Lung (tissue), 12 donors: ENCODE results near the gene ALS2CL. TPM values are rescaled to one million over a fixed set of nuclear protein-coding genes. Genes with fewer than 3 reads are reported as not detected.
A peak's percentile ranks its signal among the peaks of the same experiment; 100 is the strongest.

Source experiments
- ATAC-seq: fragments of 200-7000 bp; cut with Tn5 transposase; one replicate; pipeline ENCODE4 v1.9.1; 2020; ENCODE audit warnings: moderate number of reproducible peaks; ENCODE audit not compliant: insufficient read depth, low FRiP score
- DNase-seq, 3 donors: peaks; one replicate each; pipeline ENCODE4 v3.0.0-alpha.2; 2013 to 2017
- H3K27ac ChIP-seq, 2 donors: one replicate each; pipeline ENCODE4 v1.5.1; 2013; ENCODE audit warnings: mild to moderate bottlenecking in 2 of 2, moderate library complexity in 2 of 2, control low read depth in 1 of 2, inconsistent platforms in 1 of 2, low read depth in 1 of 2, low read length in 1 of 2
- H3K27me3 ChIP-seq, 3 donors: one replicate each; pipeline ENCODE4 v1.5.1; 2013; ENCODE audit warnings: low read length in 2 of 3; ENCODE audit not compliant: control insufficient read depth in 3 of 3, insufficient read depth in 3 of 3
- H3K36me3 ChIP-seq, 4 donors: one replicate each; pipeline ENCODE4 v1.5.1; 2013; ENCODE audit warnings: low read length in 4 of 4, mild to moderate bottlenecking in 1 of 4, moderate library complexity in 1 of 4; ENCODE audit not compliant: control insufficient read depth in 4 of 4, insufficient read depth in 4 of 4
- H3K4me1 ChIP-seq, 5 donors: one replicate each; pipeline ENCODE4 v1.5.1; 2013; ENCODE audit warnings: low read length in 5 of 5, mild to moderate bottlenecking in 2 of 5, moderate library complexity in 1 of 5; ENCODE audit not compliant: control insufficient read depth in 5 of 5, insufficient read depth in 5 of 5
- H3K4me3 ChIP-seq: one replicate; pipeline ENCODE4 v1.5.1; 2013; ENCODE audit warnings: mild to moderate bottlenecking, control low read depth, moderate library complexity
- H3K9ac ChIP-seq, 2 donors: one replicate each; pipeline ENCODE4 v1.5.1; 2013; ENCODE audit warnings: low read length in 2 of 2, control low read depth in 1 of 2; ENCODE audit not compliant: insufficient read depth in 1 of 2
- H3K9me3 ChIP-seq, 4 donors: one replicate each; pipeline ENCODE4 v1.5.1; 2013; ENCODE audit warnings: low read length in 3 of 4, mild to moderate bottlenecking in 1 of 4, moderate library complexity in 1 of 4; ENCODE audit not compliant: control insufficient read depth in 4 of 4, insufficient read depth in 3 of 4
- WGBS, 2 donors: extraction: QIAGEN DNeasy Blood & Tissue Kit; methylation state at CpG; one replicate each; pipeline ENCODE4 v1.1.7; 2013; 5-methylcytosine and 5-hydroxymethylcytosine counted together
- polyA plus RNA-seq, 2 donors: library from polyadenylated mRNA; stranded (reverse); fragments of 200-250 nt; gene quantifications; one replicate each; pipeline ENCODE4 v1.2.1, GENCODE V29; 2013
- total RNA-seq, 2 donors: library from RNA; depleted of rRNA in 1 of 2; stranded (reverse); fragments of >200 nt in 1 of 2; gene quantifications; one replicate each; pipeline ENCODE4 v1.2.1, GENCODE V29; 2014 to 2021
- TF ChIP-seq, protein P1 (sequence below): IDR thresholded peaks from 2 replicates; pipeline ENCODE4 v1.5.1; 2012; ENCODE audit warnings: mild to moderate bottlenecking; ENCODE audit errors: control extremely low read depth, extremely low read depth
- donor health status: control.
- donor health status: control.
- donor health status: Bipolar disorder and iron deficiency.
- donor health status: healthy.
- donor health status: DM: yes; HTN: yes; CAD: no.

ALS2CL gene
- total and polyA plus RNA-seq, 4 donors, result 23.6 to 58.5 (median 48.9) TPM

DNA sequence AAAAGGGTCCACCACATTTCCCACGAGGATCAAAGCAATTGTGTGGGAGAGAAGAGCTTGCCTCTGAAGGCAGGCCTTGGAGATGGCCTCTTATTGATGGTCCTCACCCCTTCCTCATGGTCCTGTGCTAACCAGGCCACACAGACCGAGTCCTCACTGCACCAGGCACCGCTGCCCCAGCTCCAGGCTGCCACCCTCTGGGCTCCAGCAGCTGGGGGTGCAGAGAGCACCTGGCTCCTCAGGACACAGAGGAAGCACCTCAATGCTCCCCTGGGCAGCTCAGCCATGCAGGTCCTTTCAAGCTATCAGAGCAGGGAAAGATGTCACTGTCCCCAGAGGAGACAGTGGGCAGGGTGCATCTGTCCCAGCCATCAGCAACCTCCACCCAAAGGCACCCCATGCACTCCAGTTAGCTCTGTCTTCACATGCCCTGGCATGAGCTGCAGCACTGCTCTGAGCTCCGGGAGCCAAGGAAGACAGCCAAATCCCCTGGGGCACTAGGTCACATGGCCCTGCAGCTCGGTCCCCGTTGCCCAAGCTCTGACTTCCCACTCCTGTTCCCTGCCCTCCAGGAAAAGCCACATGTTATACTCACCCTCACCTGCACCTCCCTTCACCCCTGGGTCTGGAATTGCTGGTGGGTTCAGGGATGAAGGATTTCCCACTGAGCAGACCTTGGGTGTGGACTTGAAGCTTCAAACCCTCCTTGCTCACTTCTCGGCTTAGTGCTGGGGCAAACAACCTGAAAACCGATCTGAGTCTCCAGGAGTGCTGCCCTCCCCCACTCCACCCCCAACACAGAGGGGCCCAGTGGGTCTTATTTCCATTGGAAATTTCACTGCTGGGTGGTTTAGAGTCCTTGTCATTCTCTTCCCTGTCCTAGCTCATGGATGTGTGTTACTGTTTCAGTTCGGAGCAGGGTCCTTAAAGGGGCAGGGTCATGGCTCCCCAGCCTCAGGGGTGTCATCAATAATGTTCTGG lies 32.6 kb downstream of the ALS2CL start:
- no peak for ATAC-seq
- Histone ChIP-seq H3K27ac (no peak overlapping the region), H3K36me3 (no peaks in the 10 kb centered on the region), H3K4me3 (no peak overlapping the region), H3K27me3 (no peaks in the 10 kb centered on the region), H3K9ac (no peak overlapping the region), H3K9me3 (no peaks in the 10 kb centered on the region), H3K4me1 (peaks cover 0 to 26% (median 11%) of the 10 kb centered on the region in 5 donors)
- WGBS, 2 donors, result 62 to 64% methylated on average over 9 of the region's 9 CpGs
- peak in 1 of 3 donors; percentile 13 for DNase-seq
- TF ChIP-seq, protein P1, sequence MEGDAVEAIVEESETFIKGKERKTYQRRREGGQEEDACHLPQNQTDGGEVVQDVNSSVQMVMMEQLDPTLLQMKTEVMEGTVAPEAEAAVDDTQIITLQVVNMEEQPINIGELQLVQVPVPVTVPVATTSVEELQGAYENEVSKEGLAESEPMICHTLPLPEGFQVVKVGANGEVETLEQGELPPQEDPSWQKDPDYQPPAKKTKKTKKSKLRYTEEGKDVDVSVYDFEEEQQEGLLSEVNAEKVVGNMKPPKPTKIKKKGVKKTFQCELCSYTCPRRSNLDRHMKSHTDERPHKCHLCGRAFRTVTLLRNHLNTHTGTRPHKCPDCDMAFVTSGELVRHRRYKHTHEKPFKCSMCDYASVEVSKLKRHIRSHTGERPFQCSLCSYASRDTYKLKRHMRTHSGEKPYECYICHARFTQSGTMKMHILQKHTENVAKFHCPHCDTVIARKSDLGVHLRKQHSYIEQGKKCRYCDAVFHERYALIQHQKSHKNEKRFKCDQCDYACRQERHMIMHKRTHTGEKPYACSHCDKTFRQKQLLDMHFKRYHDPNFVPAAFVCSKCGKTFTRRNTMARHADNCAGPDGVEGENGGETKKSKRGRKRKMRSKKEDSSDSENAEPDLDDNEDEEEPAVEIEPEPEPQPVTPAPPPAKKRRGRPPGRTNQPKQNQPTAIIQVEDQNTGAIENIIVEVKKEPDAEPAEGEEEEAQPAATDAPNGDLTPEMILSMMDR, result no peak

DNA sequence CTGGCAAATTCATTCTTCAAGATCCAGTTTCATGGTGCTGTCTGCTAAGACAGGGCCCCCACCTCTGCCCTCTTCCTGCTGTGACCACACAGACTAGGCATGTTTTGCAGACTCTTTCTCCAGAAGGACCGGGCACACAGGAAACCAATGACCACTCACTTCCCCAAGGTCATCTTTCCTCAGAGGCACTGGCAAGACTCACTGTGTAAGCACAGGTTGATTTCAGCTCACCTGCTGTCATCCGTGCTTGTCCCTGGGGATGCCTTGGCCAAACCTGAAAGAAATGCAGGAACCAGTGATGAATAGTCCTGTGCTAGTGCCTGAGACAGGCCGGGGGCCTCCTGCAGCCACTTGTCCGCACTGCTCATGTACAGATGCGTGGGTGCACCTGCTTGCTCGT lies 33.5 kb downstream of the ALS2CL start:
- Histone ChIP-seq H3K9ac (no peak overlapping the region), H3K9me3 (no peaks in the 10 kb centered on the region), H3K27me3 (no peaks in the 10 kb centered on the region), H3K4me1 (peaks cover 0 to 26% (median 11%) of the 10 kb centered on the region in 5 donors), H3K4me3 (no peak overlapping the region), H3K36me3 (no peaks in the 10 kb centered on the region), H3K27ac (no peak overlapping the region)
- TF ChIP-seq, protein P1, result no peak
- no peak for DNase-seq
- WGBS, 2 donors, result 67 to 80% methylated on average over 6 of the region's 6 CpGs
- ATAC-seq, result no peak

DNA sequence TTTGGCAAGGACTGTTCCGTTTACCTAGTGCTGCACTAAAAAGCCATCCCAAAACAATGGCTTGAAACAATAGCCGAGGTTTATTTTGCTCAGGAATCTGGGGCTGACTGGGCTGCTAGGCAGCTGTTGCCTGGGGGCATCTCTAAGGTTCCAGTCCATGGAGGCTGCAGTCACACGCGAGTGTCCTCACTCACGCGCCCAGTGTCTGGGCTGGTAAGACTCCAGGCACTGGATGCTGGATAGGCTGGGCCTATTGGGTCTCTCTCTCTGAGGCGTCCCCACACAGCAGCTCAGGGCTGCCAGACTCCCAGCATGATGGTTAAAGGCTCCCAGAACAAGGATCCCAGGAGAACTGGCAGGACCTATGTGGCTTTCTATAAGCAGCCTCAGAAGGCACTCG lies 34.2 kb downstream of the ALS2CL start:
- Histone ChIP-seq H3K4me3 (no peak overlapping the region), H3K9me3 (no peaks in the 10 kb centered on the region), H3K4me1 (peaks cover 0 to 25% (median 11%) of the 10 kb centered on the region in 5 donors), H3K9ac (no peak overlapping the region), H3K27me3 (no peaks in the 10 kb centered on the region), H3K36me3 (no peaks in the 10 kb centered on the region), H3K27ac (no peak overlapping the region)
- DNase-seq (no peak), ATAC-seq (no peak)
- TF ChIP-seq, protein P1, result no peak
- 89 to 93% methylated on average over 8 of the region's 8 CpGs for WGBS, 2 donors
